ENCODE data around the gene GALR1.

Gene GALR1

GRCh38 chr18:77321823-77322805 is 72.5 kb downstream of the GALR1 start:
- Mint-ChIP-seq H3K27me3 (peaks cover 45% of the 10 kb centered on the region), H3K27ac (no peak overlapping the region), H3K9me3 (no peaks in the 10 kb centered on the region), H3K36me3 (ENCODE audit: low read depth) (no peaks in the 10 kb centered on the region), H3K4me3 (no peak overlapping the region), H3K4me1 (ENCODE audit: low read depth) (no peaks in the 10 kb centered on the region)
- DNase-seq, result no peak

GRCh38 chr18:77323640-77324299 is 74.1 kb downstream of the GALR1 start:
- peaks cover 46% of the 10 kb centered on the region for H3K27me3 Mint-ChIP-seq
- no peaks in the 10 kb centered on the region for H3K9me3 Mint-ChIP-seq
- no peak overlapping the region for H3K27ac Mint-ChIP-seq
- H3K4me1 Mint-ChIP-seq (ENCODE audit: low read depth), result no peaks in the 10 kb centered on the region
- no peaks in the 10 kb centered on the region for H3K36me3 Mint-ChIP-seq (ENCODE audit: low read depth)
- H3K4me3 Mint-ChIP-seq, result no peak overlapping the region
- no peak for DNase-seq
